Myocyte (in vitro differentiated cells): ENCODE results near the gene CPM. TPM values are rescaled to one million over a fixed set of nuclear protein-coding genes. Genes with fewer than 3 reads are reported as not detected.
"Not testable (repeated sequence)": the region's sequence is repeated elsewhere in the genome, so short reads cannot be mapped to it uniquely, and the experiment has no call there.

Experiments
- DNase-seq: peaks from one replicate; pipeline ENCODE4 v3.0.0-alpha.2; 2012; ENCODE audit warnings: low read depth
- total RNA-seq: library from RNA; depleted of rRNA; stranded (reverse); fragments of >200 nt; gene quantifications from 2 replicates; pipeline ENCODE4 v1.2.3, GENCODE V29; 2014

The CPM gene
- total RNA-seq, 1 donor from 2014 or later = 3.0 TPM

DNA sequence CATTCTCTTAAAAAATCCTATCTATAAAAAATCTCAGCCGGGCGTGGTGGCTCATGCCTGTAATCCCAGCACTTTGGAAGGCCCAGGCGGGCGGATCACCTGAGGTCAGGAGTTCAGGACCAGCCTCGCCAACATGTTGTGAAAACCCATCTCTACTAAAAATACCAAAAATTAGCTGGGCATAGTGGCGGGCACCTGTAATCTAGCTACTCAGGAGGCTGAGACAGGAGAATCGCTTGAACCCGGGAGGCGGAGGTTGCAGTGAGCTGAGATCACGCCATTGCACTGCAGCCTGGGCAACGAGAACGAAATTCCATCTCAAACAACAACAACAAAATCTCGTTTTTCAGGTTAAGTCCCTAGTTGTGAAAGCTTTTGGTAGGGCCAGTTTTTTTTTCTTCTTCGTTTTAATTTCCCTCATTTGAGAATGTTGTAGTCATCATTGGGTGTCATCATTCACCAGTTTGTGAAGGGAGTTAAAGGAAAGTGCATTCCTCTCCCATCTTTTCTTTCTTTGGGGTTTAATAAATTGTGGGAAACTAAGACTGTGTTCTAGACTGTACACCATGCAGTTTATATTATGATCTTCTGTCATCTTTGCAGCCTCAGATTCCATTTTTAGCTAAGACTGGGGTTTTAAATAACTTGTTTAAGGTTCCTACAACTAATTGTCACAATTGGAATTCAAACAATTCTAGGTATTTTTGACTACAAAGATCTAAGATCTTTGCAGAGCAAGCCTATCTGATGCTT lies 101.0 kb downstream of the CPM start:
- no peak for DNase-seq

DNA sequence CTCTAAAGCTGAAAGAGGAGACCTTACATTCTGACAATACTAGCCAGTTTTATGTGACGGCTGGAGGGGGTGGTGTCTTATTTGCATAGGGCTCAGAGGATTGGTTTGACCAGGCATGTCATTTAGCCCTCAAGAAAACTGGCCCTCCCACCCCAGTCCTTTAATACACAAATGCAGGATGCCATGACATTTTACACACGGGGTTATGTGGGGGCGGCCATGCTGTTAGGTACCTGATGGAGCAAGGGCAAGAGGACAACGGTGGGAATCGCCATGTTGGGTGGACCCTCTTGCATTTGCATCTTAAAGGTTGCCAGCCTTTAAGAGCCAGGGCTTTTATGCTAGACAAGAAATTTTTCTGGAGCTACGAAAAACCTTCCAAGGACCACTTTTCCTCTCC lies 101.7 kb downstream of the CPM start:
- DNase-seq = no peak

DNA sequence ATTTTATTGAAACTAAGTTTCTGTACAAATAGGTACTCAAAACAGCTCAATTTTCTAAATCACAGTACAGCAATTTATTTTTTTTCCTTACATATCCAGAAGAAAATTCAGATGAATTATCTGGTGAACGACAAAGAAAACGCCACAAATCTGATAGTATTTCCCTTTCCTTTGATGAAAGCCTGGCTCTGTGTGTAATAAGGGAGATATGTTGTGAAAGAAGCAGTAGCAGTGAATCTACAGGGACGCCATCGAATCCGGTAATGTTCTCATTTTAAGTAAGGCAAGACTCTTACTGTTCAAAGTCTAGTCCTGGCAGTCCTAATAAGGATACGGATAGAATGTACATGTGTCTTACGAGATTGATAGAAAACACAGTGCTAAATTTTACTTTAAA lies 104.3 kb downstream of the CPM start:
- DNase-seq = no peak

DNA sequence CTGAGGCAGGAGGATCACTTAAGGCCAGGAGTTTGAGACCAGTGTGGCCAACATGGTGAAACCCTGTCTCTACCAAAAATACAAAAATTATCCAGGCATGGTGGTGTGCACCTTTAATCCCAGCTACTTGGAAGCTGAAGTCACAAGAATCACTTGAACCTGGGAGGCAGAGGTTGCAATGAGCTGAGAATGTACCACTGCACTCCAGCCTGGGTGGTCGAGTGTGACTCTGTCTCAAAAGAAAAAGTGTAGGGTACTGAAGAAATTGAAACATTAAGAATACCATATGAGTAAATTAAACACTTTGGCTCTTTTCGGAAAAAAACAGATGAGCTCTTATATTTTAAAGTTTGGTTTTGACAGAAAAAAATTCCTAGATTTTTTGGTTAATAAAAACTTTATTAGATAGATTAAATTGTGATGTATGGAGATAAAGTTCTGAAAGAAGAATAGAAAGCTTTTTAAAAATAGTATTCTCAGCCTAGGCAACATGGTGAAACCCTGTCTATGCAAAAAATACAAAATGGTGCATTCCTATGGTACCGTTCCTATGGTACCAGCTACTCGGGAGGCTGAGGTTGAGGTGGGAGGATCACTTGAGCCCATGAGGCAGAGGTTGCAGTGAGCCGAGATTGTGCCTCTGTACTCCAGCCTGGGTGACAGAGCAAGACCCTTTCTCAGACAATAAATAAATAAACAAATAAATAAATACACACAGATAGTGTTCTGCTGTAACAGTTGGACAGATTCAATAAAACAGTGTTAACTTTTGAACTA lies 104.9 kb downstream of the CPM start:
- DNase-seq = no peak

DNA sequence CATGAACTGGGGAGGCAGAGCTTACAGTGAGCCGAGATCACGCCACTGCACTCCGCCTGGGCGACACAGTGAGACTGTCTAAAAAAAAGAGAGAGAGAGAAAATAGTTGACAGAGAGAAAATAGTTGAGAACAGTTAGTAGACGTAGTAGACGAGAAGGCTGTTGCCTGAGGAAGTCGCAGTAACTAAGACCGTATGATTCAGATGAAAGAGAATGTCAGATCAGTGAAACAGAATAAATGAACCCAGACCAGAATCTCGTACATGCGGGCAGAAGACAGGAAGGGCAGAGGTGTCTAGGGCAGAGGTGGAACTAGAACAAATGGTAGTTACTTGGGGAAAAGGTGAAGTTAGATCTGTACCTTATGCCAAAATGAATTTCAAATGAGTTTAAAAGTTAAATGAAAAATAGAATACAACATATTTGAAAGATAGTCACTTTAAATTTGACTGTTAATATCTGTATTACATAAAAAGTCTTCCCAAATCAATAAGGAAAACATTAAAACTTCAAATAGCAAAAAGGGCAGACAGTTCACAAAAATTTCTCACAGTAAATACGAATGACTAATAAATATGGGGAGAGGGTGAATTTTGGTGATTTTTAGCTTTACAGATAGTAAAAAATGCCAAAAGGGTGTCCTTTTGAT lies 107.3 kb downstream of the CPM start:
- no peak for DNase-seq

DNA sequence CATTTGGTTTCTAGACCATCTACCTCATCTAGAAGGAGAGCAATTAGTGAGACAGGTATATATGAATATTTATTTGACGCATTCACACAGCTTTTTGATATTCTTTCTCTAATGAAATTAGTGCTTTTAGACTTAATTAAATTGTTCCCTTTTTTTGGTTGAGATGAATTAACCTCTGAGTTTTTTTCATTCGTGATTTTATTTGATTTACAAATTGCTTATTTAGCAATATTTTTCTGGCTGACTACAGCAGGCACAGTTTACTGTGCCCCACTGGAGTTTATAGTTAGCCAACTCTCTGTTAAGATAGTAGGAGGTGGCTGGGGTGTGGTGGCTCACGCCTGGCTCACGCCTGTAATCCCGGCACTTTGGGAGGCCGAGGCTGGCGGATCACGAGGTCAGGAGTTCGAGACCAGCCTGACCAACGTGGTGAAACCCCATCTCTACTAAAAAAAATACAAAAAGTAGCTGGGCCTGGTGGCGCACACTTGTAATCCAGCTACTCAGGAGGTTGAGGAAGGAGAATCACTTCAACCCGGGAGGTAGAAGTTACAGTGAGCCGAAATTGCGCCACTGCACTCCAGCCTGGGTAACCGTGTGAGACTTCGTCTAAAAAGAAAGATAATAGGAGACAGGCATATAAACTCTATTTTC lies 108.2 kb downstream of the CPM start:
- no peak for DNase-seq

DNA sequence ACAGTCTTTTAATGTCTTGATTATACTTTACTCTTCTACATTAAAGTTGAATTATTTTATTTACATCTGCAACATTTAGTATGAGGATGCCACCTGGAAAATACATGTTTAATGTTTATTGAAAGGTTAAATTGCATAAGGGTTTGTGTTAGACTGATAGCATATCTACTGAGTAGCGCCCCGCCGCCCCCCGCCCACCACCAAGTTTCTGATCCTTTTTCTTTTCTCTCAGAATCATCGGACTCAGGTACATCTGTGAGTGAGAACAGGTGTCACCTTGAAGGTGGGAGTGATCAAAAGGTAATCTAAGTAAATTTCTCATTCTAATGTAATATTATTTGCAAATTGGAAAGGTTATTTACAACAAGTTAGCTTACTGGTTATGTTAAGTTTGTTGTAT lies 108.8 kb downstream of the CPM start:
- DNase-seq = no peak

DNA sequence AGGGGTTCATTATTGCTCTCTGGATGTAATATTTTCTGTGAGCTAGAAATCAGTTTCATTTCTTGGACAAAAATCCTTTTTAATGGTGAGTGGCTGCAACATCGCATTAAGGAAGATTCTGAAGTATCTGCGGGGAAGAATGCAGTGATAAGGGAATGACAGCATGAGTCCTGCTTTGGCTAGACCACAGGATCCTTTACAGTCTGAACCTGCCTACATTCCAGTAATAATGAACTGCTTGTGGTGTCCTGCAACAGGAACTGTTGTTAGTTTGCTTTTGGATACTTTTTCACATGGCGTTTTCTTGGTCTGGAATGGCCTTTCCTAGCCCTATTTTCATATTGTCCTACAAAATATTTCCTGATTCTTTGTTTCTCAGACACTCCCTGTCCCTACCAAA lies 109.3 kb downstream of the CPM start:
- DNase-seq = no peak

DNA sequence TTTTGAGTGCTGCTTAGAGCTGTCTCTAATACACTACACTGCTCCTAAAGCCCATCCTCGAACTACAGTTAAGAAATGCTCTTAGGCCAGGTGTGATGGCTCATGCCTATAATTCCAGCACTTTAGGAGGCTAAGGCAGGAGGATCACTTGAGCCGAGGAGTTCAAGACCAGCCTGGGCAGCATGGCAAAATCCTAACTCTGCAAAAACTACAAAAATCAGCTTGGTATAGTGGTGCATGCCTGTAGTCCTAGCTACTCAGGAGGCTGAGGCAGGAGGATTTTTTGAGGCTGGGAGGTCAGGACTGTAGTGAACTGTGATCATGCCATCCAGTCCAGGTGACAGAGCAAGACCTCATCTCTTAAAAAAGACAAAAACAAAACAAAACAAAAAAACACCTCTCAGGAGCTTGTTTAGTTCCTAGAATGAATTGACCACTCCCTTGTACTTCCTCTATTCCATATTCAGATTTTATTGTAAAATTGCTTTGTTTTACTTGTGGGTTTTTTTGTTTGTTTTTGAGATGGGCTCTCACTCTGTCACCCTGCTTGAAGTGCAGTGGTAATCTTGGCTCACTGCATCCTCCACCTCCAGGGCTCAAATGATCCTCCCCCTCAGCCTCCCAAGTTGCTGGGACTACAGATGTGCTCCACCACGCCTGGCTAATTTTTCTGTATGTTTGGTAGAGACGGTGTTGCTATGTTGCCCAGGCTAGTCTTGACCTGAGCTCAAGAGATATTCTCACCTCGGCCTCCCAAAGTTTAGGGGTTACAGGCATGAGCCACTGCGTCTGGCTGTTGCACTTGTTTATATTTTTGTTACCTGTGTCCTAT lies 111.4 kb downstream of the CPM start:
- no peak for DNase-seq

DNA sequence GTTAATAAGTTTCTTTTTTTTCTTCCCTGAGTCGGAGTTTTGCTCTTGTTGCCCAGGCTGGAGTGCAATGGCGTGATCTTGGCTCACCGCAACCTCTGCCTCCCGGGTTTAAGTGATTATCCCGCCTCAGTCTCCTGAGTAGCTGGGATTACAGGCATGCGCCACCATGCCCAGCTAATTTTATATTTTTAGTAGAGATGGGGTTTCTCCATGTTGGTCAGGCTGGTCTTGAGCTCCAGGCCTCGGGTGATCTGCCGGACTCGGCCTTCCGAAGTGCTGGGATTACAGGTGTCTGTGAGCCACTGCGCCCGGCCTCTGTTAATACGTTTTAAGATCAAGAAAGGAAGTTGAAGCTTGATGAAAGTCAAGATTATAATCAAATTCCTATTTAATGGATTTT lies 113.5 kb downstream of the CPM start:
- DNase-seq = not testable (repeated sequence)

DNA sequence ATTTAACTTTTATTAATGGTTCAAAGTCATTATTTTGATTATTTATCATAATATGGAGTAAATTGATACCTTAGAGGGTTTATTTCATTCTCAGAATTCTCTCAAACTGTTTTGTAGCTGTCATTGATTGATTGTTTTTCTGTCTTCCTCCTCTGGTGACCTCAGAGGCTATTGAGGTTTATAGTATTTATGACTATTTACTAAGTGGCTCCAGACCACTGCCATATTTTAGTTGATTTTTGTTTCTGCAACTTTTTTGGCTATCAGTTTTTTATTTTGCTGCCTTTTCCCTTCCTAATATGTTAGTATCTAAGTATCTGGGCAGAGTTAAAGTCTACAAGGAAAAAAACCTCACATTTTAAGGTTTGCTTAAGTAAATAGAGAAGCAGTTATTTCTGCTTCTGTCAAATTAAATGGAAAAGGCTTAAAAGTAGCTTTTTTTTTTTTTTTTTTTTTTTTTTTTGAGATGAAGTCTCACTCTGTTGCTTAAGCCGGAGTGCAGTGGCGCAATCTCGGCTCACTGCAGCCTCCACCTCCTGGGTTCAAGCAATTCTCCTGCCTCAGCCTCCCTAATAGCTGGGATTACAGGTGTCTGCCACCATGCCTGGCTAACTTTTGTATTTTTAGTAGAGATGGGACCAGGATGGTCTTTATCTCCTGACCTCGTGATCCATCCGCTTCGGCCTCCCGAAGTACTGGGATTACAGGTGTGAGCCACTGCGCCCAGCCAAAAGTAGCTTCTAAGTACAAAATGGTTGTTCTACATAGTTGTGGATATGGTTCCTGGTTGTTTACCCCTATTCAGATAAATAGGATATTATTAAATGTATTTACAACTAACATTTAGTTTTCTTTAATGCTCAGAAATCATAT lies 116.8 kb downstream of the CPM start:
- DNase-seq = no peak

DNA sequence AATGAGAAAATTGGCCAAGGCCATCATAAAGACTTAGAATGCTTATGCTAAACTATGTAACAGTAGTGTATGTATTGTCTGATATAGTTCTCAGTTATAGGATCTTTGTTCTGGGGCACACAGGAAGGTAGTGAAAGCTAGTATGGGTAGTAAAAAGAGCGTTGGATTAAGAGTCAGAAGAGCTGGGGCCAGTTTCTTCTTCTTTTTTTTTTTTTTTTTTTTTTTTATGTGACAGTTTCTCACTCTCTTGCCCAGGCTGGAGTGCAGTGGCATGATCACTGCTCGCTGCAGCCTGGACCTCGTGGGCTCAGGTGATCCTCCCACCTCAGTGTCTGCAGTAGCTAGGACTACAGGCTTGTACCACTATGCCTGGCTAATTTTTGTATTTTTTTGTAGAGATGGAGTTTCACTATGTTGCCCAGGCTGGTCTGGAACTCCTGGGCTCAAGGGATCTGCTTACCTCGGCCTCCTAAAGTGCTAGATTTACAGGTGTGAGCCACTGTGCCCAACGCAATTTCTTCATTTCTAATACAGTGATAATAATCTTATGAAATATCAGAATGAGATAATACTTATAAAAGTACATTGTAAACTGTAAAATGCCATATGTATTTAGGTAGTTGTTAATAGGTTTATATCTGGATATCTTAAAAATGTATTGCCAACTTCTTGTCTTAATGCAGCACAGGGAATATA lies 117.6 kb downstream of the CPM start:
- DNase-seq = no peak

DNA sequence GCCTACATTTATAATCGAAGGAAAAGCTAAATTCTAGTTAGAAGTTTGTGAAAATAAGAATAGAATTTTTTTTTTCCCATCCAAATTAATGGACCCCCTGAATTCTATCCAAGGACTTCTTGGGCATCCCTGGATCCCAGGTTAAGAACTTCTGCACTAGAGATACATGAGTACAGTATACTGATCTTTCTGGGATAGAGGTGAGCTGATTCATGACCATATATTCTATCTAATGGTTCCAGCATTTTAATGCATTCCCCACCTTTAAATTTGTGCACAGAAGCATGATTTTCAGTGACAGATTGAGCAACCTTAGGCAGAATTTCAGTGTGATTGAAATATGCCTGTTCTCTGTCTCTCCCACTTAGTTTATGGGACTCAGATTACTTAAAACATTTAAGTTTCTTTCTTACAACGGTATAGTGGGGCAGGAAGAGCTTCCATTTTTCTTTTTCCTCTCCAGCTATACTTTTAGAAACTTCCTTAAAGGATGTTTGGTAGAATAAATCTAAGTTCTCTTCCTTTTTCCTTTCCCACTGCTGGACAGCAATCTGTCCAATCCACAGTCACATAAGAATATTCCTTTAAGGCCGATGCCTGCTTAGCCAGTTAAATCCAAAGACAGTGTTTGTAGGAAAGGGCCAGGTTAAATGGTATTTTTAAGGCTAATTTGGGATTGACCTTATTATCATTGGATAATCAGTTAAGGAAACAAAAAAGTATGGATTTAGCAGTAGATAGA lies 118.3 kb downstream of the CPM start:
- DNase-seq = no peak

DNA sequence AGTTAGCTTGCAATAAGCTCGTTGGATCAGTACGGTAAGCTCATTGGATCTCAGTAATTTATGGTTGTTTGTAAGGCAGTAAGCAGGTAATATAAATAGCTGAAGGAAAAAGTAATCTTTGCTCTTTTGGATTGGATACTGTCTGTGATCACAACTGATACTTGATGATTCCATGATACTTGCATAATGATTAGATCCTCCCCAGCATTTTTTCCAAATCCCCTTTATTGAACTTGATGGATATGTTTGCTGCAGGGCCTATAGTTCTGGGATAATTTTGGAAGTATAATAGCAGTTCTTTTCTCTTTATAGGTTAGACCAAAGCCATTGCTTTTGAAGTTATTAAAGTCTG lies 119.8 kb downstream of the CPM start:
- DNase-seq = no peak

DNA sequence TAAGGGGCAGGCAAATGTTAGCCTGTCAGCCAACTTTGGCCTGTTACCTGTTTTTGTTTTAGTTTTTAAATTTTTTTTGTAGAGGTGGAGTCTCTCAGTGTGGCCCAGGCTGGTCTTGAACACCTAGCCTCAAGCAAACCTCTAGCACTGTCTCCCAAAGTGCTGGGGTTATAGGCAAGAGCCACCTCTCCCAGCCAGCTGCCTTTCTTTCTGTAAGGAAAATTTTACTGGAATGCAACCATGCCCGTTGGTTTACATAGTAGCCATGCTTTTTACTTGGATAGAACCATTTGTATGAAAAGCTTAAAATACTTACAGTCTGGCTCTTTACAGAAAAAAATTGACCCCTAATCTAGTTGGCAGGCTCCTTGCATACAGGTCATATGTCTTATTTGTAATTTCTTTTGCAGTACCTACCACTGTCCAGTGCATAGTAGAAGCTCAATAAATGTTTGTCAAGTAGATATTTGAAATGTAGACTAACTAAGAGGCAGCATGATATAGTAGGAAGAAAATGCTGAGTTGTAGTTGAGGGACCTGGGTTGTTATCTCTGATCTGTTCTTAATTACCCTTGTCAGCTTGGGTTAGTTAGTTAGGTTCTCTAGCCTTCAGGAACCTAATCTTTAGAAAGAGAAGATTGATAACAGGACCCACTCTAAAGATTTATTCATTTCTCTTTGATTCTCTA lies 120.3 kb downstream of the CPM start:
- no peak for DNase-seq

DNA sequence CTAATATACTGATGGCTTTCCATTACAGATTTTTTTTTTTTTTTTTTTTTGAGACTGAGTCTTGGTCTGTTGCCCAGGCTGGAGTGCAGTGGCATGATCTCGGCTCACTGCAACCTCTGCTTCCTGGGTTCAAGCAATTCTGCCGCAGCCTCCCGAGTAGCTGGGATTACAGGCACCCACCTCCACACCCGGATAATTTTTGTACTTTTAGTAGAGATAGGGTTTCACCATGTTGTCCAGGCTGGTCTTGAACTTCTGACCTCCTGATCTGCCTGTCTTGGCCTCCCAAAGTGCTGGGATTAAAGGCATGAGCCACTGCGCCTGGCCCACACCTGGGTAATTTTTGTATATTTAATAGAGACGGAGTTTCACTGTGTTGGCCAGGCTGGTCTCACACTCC lies 121.4 kb downstream of the CPM start:
- DNase-seq = not testable (repeated sequence)

DNA sequence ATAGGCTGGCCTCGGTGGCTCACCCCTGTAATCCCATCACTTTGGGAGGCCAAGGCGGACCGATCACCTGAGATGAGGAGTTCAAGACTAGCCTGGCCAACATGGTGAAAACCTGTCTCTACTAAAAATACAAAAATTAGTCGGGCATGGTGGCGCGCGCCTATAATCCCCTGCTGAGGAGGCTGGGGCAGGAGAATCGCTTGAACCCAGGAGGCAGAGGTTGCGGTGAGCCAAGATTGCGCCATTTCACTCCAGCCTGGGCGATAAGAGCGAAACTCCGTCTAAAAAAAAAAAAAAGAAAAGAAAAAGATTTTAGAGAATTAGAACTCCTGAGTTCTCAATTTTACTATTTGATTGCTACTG lies 123.0 kb downstream of the CPM start:
- not testable (repeated sequence) for DNase-seq
